ENCODE data around the gene SULT1A1. TPM values are rescaled to one million over a fixed set of nuclear protein-coding genes. Genes with fewer than 3 reads are reported as not detected.

Gene SULT1A1
- total RNA-seq, 1 experiment from 2014 or later = 1.5 TPM

Other genes with a start within 250 kb of the SULT1A1 start
- 1.3 TPM for gene NPIPB6, start 246.5 kb downstream of the SULT1A1 start, total RNA-seq (2021; ENCODE audit: unreplicated experiment)
- gene EIF3CL, start 206.2 kb downstream of the SULT1A1 start, total RNA-seq (2021; ENCODE audit: unreplicated experiment) = 64.2 TPM
- gene NPIPB7, start 137.7 kb downstream of the SULT1A1 start, total RNA-seq (2021; ENCODE audit: unreplicated experiment) = 0.18 TPM
- 60.9 TPM for gene CLN3, start 118.0 kb downstream of the SULT1A1 start, total RNA-seq (2021; ENCODE audit: unreplicated experiment)
- 0.13 TPM for gene APOBR, start 115.4 kb downstream of the SULT1A1 start, total RNA-seq (2021; ENCODE audit: unreplicated experiment)
- not detected for gene IL27, start 103.2 kb downstream of the SULT1A1 start, total RNA-seq (2021; ENCODE audit: unreplicated experiment)
- gene NUPR1, start 71.1 kb downstream of the SULT1A1 start, total RNA-seq (2021; ENCODE audit: unreplicated experiment) = 79.7 TPM
- gene SGF29, start 56.1 kb downstream of the SULT1A1 start, total RNA-seq (2021; ENCODE audit: unreplicated experiment) = 29.5 TPM
- not detected for gene SULT1A2, start 13.0 kb downstream of the SULT1A1 start, total RNA-seq (2021; ENCODE audit: unreplicated experiment)
- not detected for gene NPIPB8, start 28.0 kb upstream of the SULT1A1 start, total RNA-seq (2021; ENCODE audit: unreplicated experiment)
- gene EIF3C, start 101.4 kb upstream of the SULT1A1 start, total RNA-seq (2021; ENCODE audit: unreplicated experiment) = 526 TPM
- gene NPIPB9, start 141.7 kb upstream of the SULT1A1 start, total RNA-seq (2021; ENCODE audit: unreplicated experiment) = 0.90 TPM
- 270 TPM for gene ATXN2L, start 213.0 kb upstream of the SULT1A1 start, total RNA-seq (2021; ENCODE audit: unreplicated experiment)
- gene TUFM, start 236.3 kb upstream of the SULT1A1 start, total RNA-seq (2021; ENCODE audit: unreplicated experiment) = 231 TPM

All from Panc1 (cell line).